Adrenal gland (tissue), 5 donors: ENCODE data around the gene SLC24A3.

Source experiments
- CTCF ChIP-seq, 6 experiments: fragments of 450-650 bp in 4 of 6; fragments of 200-600 bp in 2 of 6; sonication (generic) in 1 of 6; IDR thresholded peaks; 1 replicate in 5 of 6; 2 replicates in 1 of 6; pipeline versions ENCODE4 v1.5.1 to v1.8.0; 2016 to 2021; ENCODE audit warnings: antibody characterized with exemption in 6 of 6, mild to moderate bottlenecking in 2 of 6, moderate library complexity in 1 of 6
- POLR2A ChIP-seq, 2 donors: fragments of 450-650 bp; IDR thresholded peaks; one replicate each; pipeline ENCODE4 v1.6.1; 2017; ENCODE audit warnings: antibody characterized with exemption in 2 of 2, mild to moderate bottlenecking in 2 of 2, moderate library complexity in 1 of 2
- donor health status: DM: no; HTN: no; CAD: no.

DNA sequence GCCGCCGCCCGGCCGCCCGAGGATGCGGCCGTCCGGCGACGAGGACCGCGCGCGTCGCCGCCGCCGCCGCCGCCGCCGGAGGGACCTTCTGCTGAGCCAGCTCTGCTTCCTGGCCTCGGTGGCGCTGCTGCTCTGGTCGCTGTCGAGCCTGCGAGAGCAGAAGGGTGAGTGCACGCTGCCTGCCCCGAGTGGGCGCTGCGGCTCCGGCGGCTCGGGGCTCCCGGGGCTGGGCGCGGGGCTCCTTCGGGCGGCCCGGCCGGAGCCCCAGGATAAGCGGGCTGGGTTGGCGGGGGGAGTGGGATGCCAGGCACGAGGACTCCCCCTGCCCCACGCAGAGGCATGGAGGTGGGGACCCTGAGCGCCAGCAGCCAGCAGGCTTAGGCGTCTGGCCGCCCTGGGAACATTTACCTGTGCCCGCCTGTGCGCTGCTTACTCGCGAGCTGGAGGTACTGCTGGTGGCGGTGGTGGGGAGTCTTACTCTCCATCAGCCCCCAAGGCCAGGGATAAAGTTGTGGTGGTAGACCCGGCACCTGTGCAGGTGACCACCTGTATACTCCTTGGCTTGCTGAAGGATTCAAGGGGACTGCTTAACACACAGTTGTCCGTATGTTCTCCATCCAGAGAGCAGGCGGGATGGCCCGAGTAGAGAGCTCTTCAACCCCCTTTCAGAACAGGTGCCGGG, 520 bp downstream of the SLC24A3 start:
- TF ChIP-seq CTCF (IDR thresholded peaks at IDR 0.05) (peak in 5 of 6 experiments; percentile 20 to 63 (median 52)), POLR2A (IDR thresholded peaks at IDR 0.05) (no peak)
